IPS-18c (cell line): ENCODE results near the gene PDZD2.
"Not testable (repeated sequence)": the region's sequence is repeated elsewhere in the genome, so short reads cannot be mapped to it uniquely, and the experiment has no call there.

Experiments used
- H3K4me3 ChIP-seq: 2 replicates; pipeline ENCODE4 v1.7.0; 2013; ENCODE audit warnings: low read depth, mild to moderate bottlenecking, low read length, moderate library complexity; ENCODE audit not compliant: insufficient read depth
- H3K9me3 ChIP-seq: one replicate; pipeline ENCODE4 v1.6.1; 2013; ENCODE audit warnings: mild to moderate bottlenecking, low read length, moderate library complexity; ENCODE audit not compliant: control insufficient read depth, insufficient read depth

Gene PDZD2

GRCh38 chr5:31663519-31663918 is 24.6 kb downstream of the PDZD2 start:
- Histone ChIP-seq H3K9me3 (no peaks in the 10 kb centered on the region), H3K4me3 (no peak overlapping the region)

- no peaks in the 10 kb centered on the region for H3K9me3 ChIP-seq
- H3K4me3 ChIP-seq = no peak overlapping the region
Measured at GRCh38 chr5:31664566-31664965, 25.6 kb downstream of the PDZD2 start.

- H3K9me3 ChIP-seq = peaks cover 2% of the 10 kb centered on the region
- no peak overlapping the region for H3K4me3 ChIP-seq
Measured at GRCh38 chr5:31671339-31671741, 32.4 kb downstream of the PDZD2 start.

- H3K4me3 ChIP-seq = no peak overlapping the region
- H3K9me3 ChIP-seq = peaks cover 2% of the 10 kb centered on the region
Measured at GRCh38 chr5:31674371-31674951, 35.5 kb downstream of the PDZD2 start.

GRCh38 chr5:31675472-31675871 is 36.5 kb downstream of the PDZD2 start:
- Histone ChIP-seq H3K4me3 (no peak overlapping the region), H3K9me3 (peaks cover 2% of the 10 kb centered on the region)

- Histone ChIP-seq H3K9me3 (peaks cover 2% of the 10 kb centered on the region), H3K4me3 (no peak overlapping the region)
Measured at GRCh38 chr5:31678180-31678579, 39.2 kb downstream of the PDZD2 start.

- Histone ChIP-seq H3K9me3 (no peaks in the 10 kb centered on the region), H3K4me3 (no peak overlapping the region)
Measured at GRCh38 chr5:31680528-31680927, 41.6 kb downstream of the PDZD2 start.

- no peaks in the 10 kb centered on the region for H3K9me3 ChIP-seq
- no peak overlapping the region for H3K4me3 ChIP-seq
Measured at GRCh38 chr5:31682025-31682424, 43.1 kb downstream of the PDZD2 start.

- Histone ChIP-seq H3K9me3 (no peaks in the 10 kb centered on the region), H3K4me3 (no peak overlapping the region)
Measured at GRCh38 chr5:31682851-31683250, 43.9 kb downstream of the PDZD2 start.

- H3K4me3 ChIP-seq = no peak overlapping the region
- no peaks in the 10 kb centered on the region for H3K9me3 ChIP-seq
Measured at GRCh38 chr5:31688515-31689092, 49.7 kb downstream of the PDZD2 start.

- not testable (repeated sequence) for H3K9me3 ChIP-seq, H3K4me3 ChIP-seq
Measured at GRCh38 chr5:31691408-31691807, 52.5 kb downstream of the PDZD2 start.

GRCh38 chr5:31692561-31693221 is 53.8 kb downstream of the PDZD2 start:
- no peaks in the 10 kb centered on the region for H3K9me3 ChIP-seq
- no peak overlapping the region for H3K4me3 ChIP-seq

- no peak overlapping the region for H3K4me3 ChIP-seq
- no peaks in the 10 kb centered on the region for H3K9me3 ChIP-seq
Measured at GRCh38 chr5:31698673-31699072, 59.7 kb downstream of the PDZD2 start.

- Histone ChIP-seq H3K9me3 (no peaks in the 10 kb centered on the region), H3K4me3 (no peak overlapping the region)
Measured at GRCh38 chr5:31701642-31702299, 62.8 kb downstream of the PDZD2 start.

- Histone ChIP-seq H3K9me3 (no peaks in the 10 kb centered on the region), H3K4me3 (no peak overlapping the region)
Measured at GRCh38 chr5:31702712-31703111, 63.8 kb downstream of the PDZD2 start.

GRCh38 chr5:31703757-31704156 is 64.8 kb downstream of the PDZD2 start:
- Histone ChIP-seq H3K4me3 (no peak overlapping the region), H3K9me3 (no peaks in the 10 kb centered on the region)

- H3K9me3 ChIP-seq = no peaks in the 10 kb centered on the region
Measured at GRCh38 chr5:31706186-31706585, 67.3 kb downstream of the PDZD2 start.

GRCh38 chr5:31707329-31707728 is 68.4 kb downstream of the PDZD2 start:
- Histone ChIP-seq H3K4me3 (no peak overlapping the region), H3K9me3 (no peaks in the 10 kb centered on the region)

More at GRCh38 chr5:31706186-31706585, 67.3 kb downstream of the PDZD2 start:
- no peak overlapping the region for H3K4me3 ChIP-seq
